Neural progenitor cell (in vitro differentiated cells): ENCODE results near the gene BTBD9. TPM values are rescaled to one million over a fixed set of nuclear protein-coding genes. Genes with fewer than 3 reads are reported as not detected.

Experiments used
- DNase-seq: peaks from one replicate; pipeline ENCODE4 v3.0.0-alpha.2; 2016; ENCODE audit warnings: low spot score
- H2AFZ ChIP-seq: fragments of 200-600 bp; sonication (generic); replicated peaks from 2 replicates; pipeline ENCODE4 v1.6.1; 2016; ENCODE audit warnings: antibody characterized with exemption
- H3F3A ChIP-seq: fragments of 200-600 bp; sonication (generic); 2 replicates; pipeline ENCODE4 v1.6.1; 2016; ENCODE audit warnings: antibody characterized with exemption, low read depth
- H3K27ac ChIP-seq: fragments of 200-600 bp; sonication (generic); 2 replicates; pipeline ENCODE4 v1.5.1; 2016; ENCODE audit warnings: mild to moderate bottlenecking
- H3K27me3 ChIP-seq: fragments of 200-600 bp; sonication (generic); 2 replicates; pipeline ENCODE4 v1.6.1; 2016; ENCODE audit warnings: mild to moderate bottlenecking, moderate library complexity
- H3K36me3 ChIP-seq: fragments of 200-600 bp; sonication (generic); 2 replicates; pipeline ENCODE4 v1.5.1; 2016
- H3K4me1 ChIP-seq: fragments of 200-600 bp; sonication (generic); 2 replicates; pipeline ENCODE4 v1.6.1; 2016; ENCODE audit warnings: mixed run types
- H3K4me2 ChIP-seq: fragments of 200-600 bp; sonication (generic); 2 replicates; pipeline ENCODE4 v1.6.1; 2016
- H3K4me3 ChIP-seq: fragments of 200-600 bp; sonication (generic); 2 replicates; pipeline ENCODE4 v1.5.1; 2016
- H3K79me2 ChIP-seq: fragments of 200-600 bp; sonication (generic); 2 replicates; pipeline ENCODE4 v1.6.1; 2016; ENCODE audit warnings: low read depth
- H3K9ac ChIP-seq: fragments of 200-600 bp; sonication (generic); 2 replicates; pipeline ENCODE4 v1.6.1; 2016
- H3K9me3 ChIP-seq: fragments of 200-600 bp; sonication (generic); 2 replicates; pipeline ENCODE4 v1.5.1; 2016; ENCODE audit warnings: low read depth
- H4K20me1 ChIP-seq: fragments of 200-600 bp; sonication (generic); 2 replicates; pipeline ENCODE4 v1.6.1; 2016; ENCODE audit warnings: low read depth
- H3K27ac Mint-ChIP-seq: 3 replicates; pipeline ENCODE4 v1.8.0; 2021; ENCODE audit warnings: mixed read lengths
- H3K27me3 Mint-ChIP-seq: 2 replicates; pipeline ENCODE4 v1.8.0; 2022; ENCODE audit warnings: low read depth, mild to moderate bottlenecking, inconsistent platforms, moderate library complexity, mixed read lengths; ENCODE audit not compliant: insufficient read depth
- H3K36me3 Mint-ChIP-seq: 3 replicates; pipeline ENCODE4 v1.8.0; 2021; ENCODE audit warnings: mixed read lengths
- H3K4me1 Mint-ChIP-seq: 3 replicates; pipeline ENCODE4 v1.8.0; 2021; ENCODE audit warnings: mixed read lengths
- H3K4me3 Mint-ChIP-seq: 3 replicates; pipeline ENCODE4 v1.8.0; 2021; ENCODE audit warnings: mild to moderate bottlenecking, moderate library complexity, mixed read lengths
- H3K9me3 Mint-ChIP-seq: 3 replicates; pipeline ENCODE4 v1.8.0; 2020; ENCODE audit warnings: mixed read lengths
- EZH2 ChIP-seq: fragments of 200-600 bp; sonication (generic); IDR thresholded peaks from 2 replicates; pipeline ENCODE4 v1.6.1; 2017; ENCODE audit warnings: antibody characterized with exemption, mild to moderate bottlenecking, moderate library complexity
- EZH2phosphoT487 ChIP-seq: fragments of 200-600 bp; sonication (generic); IDR thresholded peaks from 2 replicates; pipeline ENCODE4 v1.6.1; 2017; ENCODE audit warnings: antibody characterized with exemption
- total RNA-seq: library from RNA; depleted of rRNA; stranded (reverse); fragments of >200 nt; gene quantifications from 2 replicates; pipeline ENCODE4 v1.2.3, GENCODE V29; 2015; ENCODE audit warnings: low replicate concordance
- TF ChIP-seq, protein P1 (sequence below): fragments of 200-600 bp; sonication (generic); IDR thresholded peaks from 2 replicates; pipeline ENCODE4 v1.5.1; 2017; ENCODE audit warnings: antibody characterized with exemption, mild to moderate bottlenecking

BTBD9 gene
- total RNA-seq, 1 donor from 2014 or later, result 16.9 TPM

DNA sequence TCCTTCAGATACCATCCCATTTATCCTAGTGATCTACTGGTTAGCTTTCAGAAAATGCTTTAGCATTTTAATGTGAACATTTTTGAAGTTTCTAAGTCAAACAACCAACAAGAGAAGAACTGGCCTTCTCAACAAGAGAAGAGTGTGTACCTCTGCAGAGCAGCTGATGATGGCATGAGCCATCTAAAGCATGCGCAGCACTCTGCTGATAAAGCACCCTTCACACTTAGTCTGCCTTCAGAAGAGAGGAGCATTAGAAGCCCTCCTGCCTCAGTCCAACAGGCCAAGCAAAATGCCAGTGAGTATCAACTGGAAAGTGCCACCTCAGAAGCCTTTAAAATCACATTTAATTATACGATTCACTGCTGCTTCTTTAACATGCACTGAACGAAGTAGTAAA lies 169.2 kb downstream of the BTBD9 start:
- Histone ChIP-seq H3K36me3 (no peaks in the 10 kb centered on the region), H3K27ac (no peak overlapping the region), H3K9ac (no peak overlapping the region), H3K4me2 (no peak overlapping the region), H3K27me3 (peaks cover under 1% of the 10 kb centered on the region), H4K20me1 (peaks cover 4% of the 10 kb centered on the region), H3K4me3 (no peak overlapping the region), H3F3A (no peaks in the 10 kb centered on the region), H3K4me1 (no peaks in the 10 kb centered on the region), H3K79me2 (no peaks in the 10 kb centered on the region), H3K9me3 (no peaks in the 10 kb centered on the region), H2AFZ (no peak overlapping the region)
- Mint-ChIP-seq H3K27ac (no peak overlapping the region), H3K27me3 (peaks cover 2% of the 10 kb centered on the region), H3K4me1 (no peaks in the 10 kb centered on the region), H3K4me3 (no peak overlapping the region), H3K9me3 (no peaks in the 10 kb centered on the region), H3K36me3 (no peaks in the 10 kb centered on the region)
- TF ChIP-seq, protein P1, sequence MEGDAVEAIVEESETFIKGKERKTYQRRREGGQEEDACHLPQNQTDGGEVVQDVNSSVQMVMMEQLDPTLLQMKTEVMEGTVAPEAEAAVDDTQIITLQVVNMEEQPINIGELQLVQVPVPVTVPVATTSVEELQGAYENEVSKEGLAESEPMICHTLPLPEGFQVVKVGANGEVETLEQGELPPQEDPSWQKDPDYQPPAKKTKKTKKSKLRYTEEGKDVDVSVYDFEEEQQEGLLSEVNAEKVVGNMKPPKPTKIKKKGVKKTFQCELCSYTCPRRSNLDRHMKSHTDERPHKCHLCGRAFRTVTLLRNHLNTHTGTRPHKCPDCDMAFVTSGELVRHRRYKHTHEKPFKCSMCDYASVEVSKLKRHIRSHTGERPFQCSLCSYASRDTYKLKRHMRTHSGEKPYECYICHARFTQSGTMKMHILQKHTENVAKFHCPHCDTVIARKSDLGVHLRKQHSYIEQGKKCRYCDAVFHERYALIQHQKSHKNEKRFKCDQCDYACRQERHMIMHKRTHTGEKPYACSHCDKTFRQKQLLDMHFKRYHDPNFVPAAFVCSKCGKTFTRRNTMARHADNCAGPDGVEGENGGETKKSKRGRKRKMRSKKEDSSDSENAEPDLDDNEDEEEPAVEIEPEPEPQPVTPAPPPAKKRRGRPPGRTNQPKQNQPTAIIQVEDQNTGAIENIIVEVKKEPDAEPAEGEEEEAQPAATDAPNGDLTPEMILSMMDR, result no peak
- TF ChIP-seq EZH2 (no peak), EZH2phosphoT487 (no peak)
- DNase-seq, result no peak

DNA sequence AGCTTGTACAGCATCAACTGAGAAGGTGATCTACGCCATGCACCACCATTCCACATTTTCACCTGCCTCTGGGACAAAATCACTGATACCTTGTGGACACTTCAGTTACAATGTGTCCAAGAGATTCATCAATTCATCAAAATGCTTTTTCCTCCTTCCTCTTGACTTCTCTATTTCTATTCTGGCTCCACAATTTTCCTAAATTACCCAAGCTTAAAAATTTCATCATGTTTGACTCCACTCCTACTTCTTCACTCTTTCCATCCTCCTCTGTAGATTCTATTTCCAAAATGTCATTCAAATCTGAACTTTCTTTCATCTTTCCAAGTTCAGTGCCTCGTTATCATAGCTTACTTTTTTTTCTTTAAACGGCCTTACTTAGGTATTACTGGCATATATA lies 172.2 kb downstream of the BTBD9 start:
- Histone ChIP-seq H3K4me3 (no peak overlapping the region), H3K4me2 (no peak overlapping the region), H3K27ac (no peak overlapping the region), H2AFZ (no peak overlapping the region), H3K36me3 (no peaks in the 10 kb centered on the region), H3K9ac (no peak overlapping the region), H3K27me3 (no peaks in the 10 kb centered on the region), H4K20me1 (no peaks in the 10 kb centered on the region), H3K4me1 (no peaks in the 10 kb centered on the region), H3K79me2 (no peaks in the 10 kb centered on the region), H3K9me3 (no peaks in the 10 kb centered on the region), H3F3A (no peaks in the 10 kb centered on the region)
- Mint-ChIP-seq H3K4me3 (no peak overlapping the region), H3K27me3 (no peaks in the 10 kb centered on the region), H3K4me1 (no peaks in the 10 kb centered on the region), H3K9me3 (peaks cover 3% of the 10 kb centered on the region), H3K36me3 (peaks cover 3% of the 10 kb centered on the region), H3K27ac (no peak overlapping the region)
- TF ChIP-seq EZH2 (no peak), EZH2phosphoT487 (no peak)
- TF ChIP-seq, protein P1, result no peak
- no peak for DNase-seq

DNA sequence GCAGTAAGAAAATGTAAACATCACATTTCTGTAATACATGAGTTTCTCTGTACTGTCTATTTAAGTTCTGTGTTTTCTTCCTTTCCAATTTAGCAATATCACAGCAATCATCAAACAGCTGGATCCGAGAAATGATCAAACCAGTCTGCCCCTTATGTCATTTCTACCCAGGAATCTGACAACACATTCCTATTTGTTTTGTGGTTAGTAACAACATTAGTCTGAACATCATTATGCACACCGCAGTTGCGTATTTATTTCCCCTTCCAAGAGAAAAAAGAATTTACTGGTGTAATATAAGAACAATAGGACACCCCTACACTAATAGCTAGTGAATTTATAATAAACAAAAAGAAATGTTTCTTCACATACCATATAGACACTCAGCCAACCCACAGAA lies 179.5 kb downstream of the BTBD9 start:
- Mint-ChIP-seq H3K4me3 (no peak overlapping the region), H3K36me3 (peaks cover 3% of the 10 kb centered on the region), H3K27me3 (no peaks in the 10 kb centered on the region), H3K9me3 (peaks cover 3% of the 10 kb centered on the region), H3K4me1 (no peaks in the 10 kb centered on the region), H3K27ac (no peak overlapping the region)
- no peaks in the 10 kb centered on the region for H3K36me3 ChIP-seq
- H3F3A ChIP-seq, result peaks cover 8% of the 10 kb centered on the region
- H3K4me3 ChIP-seq, result no peak overlapping the region
- H4K20me1 ChIP-seq, result no peaks in the 10 kb centered on the region
- no peak overlapping the region for H3K4me2 ChIP-seq
- TF ChIP-seq EZH2 (no peak), EZH2phosphoT487 (no peak)
- TF ChIP-seq, protein P1, result no peak
- peaks cover 13% of the 10 kb centered on the region for H3K4me1 ChIP-seq
- no peaks in the 10 kb centered on the region for H3K79me2 ChIP-seq
- H3K27me3 ChIP-seq, result no peaks in the 10 kb centered on the region
- no peak overlapping the region for H3K9ac ChIP-seq
- H3K27ac ChIP-seq, result no peak overlapping the region
- DNase-seq, result no peak
- H2AFZ ChIP-seq, result no peak overlapping the region
- no peaks in the 10 kb centered on the region for H3K9me3 ChIP-seq

DNA sequence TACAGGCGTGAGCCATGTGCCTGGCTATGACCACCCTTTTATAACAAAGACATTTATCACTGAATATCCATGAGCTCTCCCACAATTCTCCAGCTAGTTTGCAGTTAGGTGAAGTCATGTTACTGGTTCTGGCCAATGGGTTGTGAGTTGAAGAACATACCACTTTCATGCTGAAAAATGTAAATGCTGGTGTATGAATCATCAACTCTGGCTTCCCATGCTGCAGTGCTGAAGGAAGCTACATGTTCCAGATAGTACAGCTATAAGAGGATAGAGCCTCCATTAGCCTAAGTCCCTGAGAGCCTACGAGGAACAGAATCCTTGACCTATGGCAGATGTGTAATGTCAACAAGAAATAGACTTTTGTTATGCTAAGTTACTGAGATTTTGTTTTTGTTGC lies 180.4 kb downstream of the BTBD9 start:
- no peak for DNase-seq
- H3K36me3 ChIP-seq, result no peaks in the 10 kb centered on the region
- Mint-ChIP-seq H3K27ac (no peak overlapping the region), H3K4me3 (no peak overlapping the region), H3K9me3 (peaks cover 3% of the 10 kb centered on the region), H3K27me3 (no peaks in the 10 kb centered on the region), H3K4me1 (no peaks in the 10 kb centered on the region), H3K36me3 (peaks cover 3% of the 10 kb centered on the region)
- H3K4me1 ChIP-seq, result peaks cover 13% of the 10 kb centered on the region
- no peaks in the 10 kb centered on the region for H3K27me3 ChIP-seq
- no peaks in the 10 kb centered on the region for H4K20me1 ChIP-seq
- no peaks in the 10 kb centered on the region for H3K79me2 ChIP-seq
- H3K4me3 ChIP-seq, result no peak overlapping the region
- H3K4me2 ChIP-seq, result no peak overlapping the region
- TF ChIP-seq EZH2 (no peak), EZH2phosphoT487 (no peak)
- TF ChIP-seq, protein P1, result no peak
- no peak overlapping the region for H3K9ac ChIP-seq
- no peaks in the 10 kb centered on the region for H3K9me3 ChIP-seq
- H3K27ac ChIP-seq, result no peak overlapping the region
- peaks cover 8% of the 10 kb centered on the region for H3F3A ChIP-seq
- H2AFZ ChIP-seq, result no peak overlapping the region
